HS-27A (cell line): ENCODE measurements around the gene TRIM4.
A peak's percentile ranks its signal among the peaks of the same experiment; 100 is the strongest.
"Not testable (repeated sequence)": the region's sequence is repeated elsewhere in the genome, so short reads cannot be mapped to it uniquely, and the experiment has no call there.

Source experiments
- DNase-seq: peaks from one replicate; pipeline ENCODE4 v3.0.0-alpha.2; 2012; ENCODE audit warnings: low read depth, missing footprints

Gene TRIM4

GRCh38 chr7:99918959-99919813 lies at the start of gene TRIM4:
Gene TRIM4 (minus strand): TSS chr7:99919530. CDS start chr7:99919401, 129 bp downstream.
- peak; percentile 68 for DNase-seq

- no peak for DNase-seq
Observed at GRCh38 chr7:99958564-99959227, 39.4 kb upstream of the TRIM4 start.

GRCh38 chr7:99955247-99955646 lies 35.9 kb upstream of the TRIM4 start:
- DNase-seq: no peak

GRCh38 chr7:99954643-99955042 lies 35.3 kb upstream of the TRIM4 start:
- DNase-seq: not testable (repeated sequence)

GRCh38 chr7:99953649-99954048 lies 34.3 kb upstream of the TRIM4 start:
- no peak for DNase-seq

- DNase-seq: not testable (repeated sequence)
Observed at GRCh38 chr7:99952649-99953048, 33.3 kb upstream of the TRIM4 start.

- DNase-seq: not testable (repeated sequence)
Observed at GRCh38 chr7:99950819-99951218, 31.5 kb upstream of the TRIM4 start.

- no peak for DNase-seq
Observed at GRCh38 chr7:99949645-99950228, 30.4 kb upstream of the TRIM4 start.

GRCh38 chr7:99947608-99948007 lies 28.3 kb upstream of the TRIM4 start:
- no peak for DNase-seq

GRCh38 chr7:99944497-99945070 lies 25.3 kb upstream of the TRIM4 start:
- no peak for DNase-seq

GRCh38 chr7:99943641-99944496 lies 24.5 kb upstream of the TRIM4 start:
- DNase-seq: no peak

- DNase-seq: no peak
Observed at GRCh38 chr7:99938296-99938695, 19.0 kb upstream of the TRIM4 start.

GRCh38 chr7:99935009-99935408 lies 15.7 kb upstream of the TRIM4 start:
- not testable (repeated sequence) for DNase-seq

GRCh38 chr7:99930376-99930775 lies 11.0 kb upstream of the TRIM4 start:
- DNase-seq: no peak

GRCh38 chr7:99929730-99930053 lies 10.4 kb upstream of the TRIM4 start:
- no peak for DNase-seq

- no peak for DNase-seq
Observed at GRCh38 chr7:99928994-99929729, 9.8 kb upstream of the TRIM4 start, which contains the start of gene GJC3. Gene GJC3 (minus strand): TSS chr7:99929620. CDS start chr7:99929620, 0 bp downstream.

GRCh38 chr7:99928188-99928587 lies 8.9 kb upstream of the TRIM4 start:
- DNase-seq: no peak

GRCh38 chr7:99927536-99927935 lies 8.2 kb upstream of the TRIM4 start:
- DNase-seq: no peak

GRCh38 chr7:99926321-99926720 lies 7.0 kb upstream of the TRIM4 start:
- no peak for DNase-seq

GRCh38 chr7:99923200-99923599 lies 3.9 kb upstream of the TRIM4 start:
- DNase-seq: no peak

GRCh38 chr7:99920149-99920548 lies 819 bp upstream of the TRIM4 start:
- DNase-seq: no peak
